Measurements from ENCODE around the gene PRKD2. TPM values are rescaled to one million over a fixed set of nuclear protein-coding genes. Genes with fewer than 3 reads are reported as not detected.
A peak's percentile ranks its signal among the peaks of the same experiment; 100 is the strongest.
"Not testable (repeated sequence)": the region's sequence is repeated elsewhere in the genome, so short reads cannot be mapped to it uniquely, and the experiment has no call there.

The PRKD2 gene
- total RNA-seq, 5 donors from 2014 or later (not counting 1 experiment from before 2014, with no cell fraction given) = 121 to 145 (median 138) TPM

- H3K27me3 Mint-ChIP-seq = no peaks in the 10 kb centered on the region
- H3K9me3 Mint-ChIP-seq = no peaks in the 10 kb centered on the region
- H3K27ac Mint-ChIP-seq = peak overlapping the region; percentile 98
- Histone ChIP-seq H3K4me1 (ENCODE audit: control insufficient read depth in 1 of 2, extremely low read depth in 1 of 2, insufficient read depth in 2 of 2, low read length in 2 of 2) (peaks cover 25 to 64% of the 10 kb centered on the region in 2 experiments), H3K4me3 (ENCODE audit: control insufficient read depth in 1 of 2, extremely low read depth in 1 of 2, low read length in 1 of 2) (peak overlapping the region; percentile 93 to 99), H3K27ac (ENCODE audit: low read length) (peak overlapping the region; percentile 84), H3K36me3 (ENCODE audit: control insufficient read depth in 2 of 2, extremely low read depth in 1 of 2, insufficient read depth in 1 of 2, low read length in 1 of 2) (peaks cover 9 to 11% of the 10 kb centered on the region in 2 donors), H3K9me3 (no peaks in the 10 kb centered on the region), H3K27me3 (replicated peaks in 1 of 2; ENCODE audit: control insufficient read depth in 2 of 2, extremely low read depth in 1 of 2, insufficient read depth in 2 of 2, low read length in 1 of 2) (no peaks in the 10 kb centered on the region)
- no peak for ATAC-seq (replicated peaks in 1 of 4)
- WGBS (ENCODE audit: insufficient coverage) = under 1% methylated on average over 31 of the region's 42 CpGs
- CTCF ChIA-PET = interaction anchor here (0.6 to 4.7 kb wide), 3 partner anchors 13 to 745 kb away, joined by 3 to 19 read pairs (median 4); no protein-coding TSS in a partner anchor
- peak in 1 of 35 experiments; percentile 27 for DNase-seq
- POLR2A ChIA-PET = no interaction called here
- H3K4me1 Mint-ChIP-seq = peaks cover 44 to 58% (median 52%) of the 10 kb centered on the region in 3 donors
- peaks cover 5% of the 10 kb centered on the region for H3K36me3 Mint-ChIP-seq
- peak overlapping the region; percentile 90 to 98 (median 94) for H3K4me3 Mint-ChIP-seq
These were observed 791 bp downstream of the PRKD2 start for GRCh38 chr19:46715975-46716671.

- Mint-ChIP-seq H3K4me3 (peak overlapping the region; percentile 90 to 98 (median 94)), H3K9me3 (no peaks in the 10 kb centered on the region), H3K27ac (peak overlapping the region; percentile 98), H3K4me1 (peaks cover 43 to 63% (median 51%) of the 10 kb centered on the region in 3 donors), H3K36me3 (peaks cover 4% of the 10 kb centered on the region), H3K27me3 (no peaks in the 10 kb centered on the region)
- Histone ChIP-seq H3K36me3 (ENCODE audit: control insufficient read depth in 2 of 2, extremely low read depth in 1 of 2, insufficient read depth in 1 of 2, low read length in 1 of 2) (peaks cover 14 to 15% of the 10 kb centered on the region in 2 donors), H3K4me1 (ENCODE audit: control insufficient read depth in 1 of 2, extremely low read depth in 1 of 2, insufficient read depth in 2 of 2, low read length in 2 of 2) (peaks cover 25 to 69% of the 10 kb centered on the region in 2 experiments), H3K4me3 (ENCODE audit: control insufficient read depth in 1 of 2, extremely low read depth in 1 of 2, low read length in 1 of 2) (peak overlapping the region; percentile 93 to 99), H3K9me3 (no peaks in the 10 kb centered on the region), H3K27ac (ENCODE audit: low read length) (peak overlapping the region; percentile 84), H3K27me3 (replicated peaks in 1 of 2; ENCODE audit: control insufficient read depth in 2 of 2, extremely low read depth in 1 of 2, insufficient read depth in 2 of 2, low read length in 1 of 2) (no peaks in the 10 kb centered on the region)
- DNase-seq = no peak
- POLR2A ChIA-PET = no interaction called here
- 0% methylated on average over 3 of the region's 8 CpGs for whole genome bisulfite sequencing (ENCODE audit: insufficient coverage)
- CTCF ChIA-PET = interaction anchor here in 1 of 2 donors (0.7 to 4.7 kb wide), 2 partner anchors 14 to 745 kb away, joined by 3 to 19 read pairs; no protein-coding TSS in a partner anchor
- ATAC-seq (replicated peaks in 1 of 4) = no peak
These were observed 1.3 kb downstream of the PRKD2 start for GRCh38 chr19:46715620-46715974.

GRCh38 chr19:46714444-46715106 lies 2.3 kb downstream of the PRKD2 start:
- H3K9me3 Mint-ChIP-seq = no peaks in the 10 kb centered on the region
- H3K27me3 Mint-ChIP-seq = no peaks in the 10 kb centered on the region
- peaks cover 25 to 61% of the 10 kb centered on the region in 2 experiments for H3K4me1 ChIP-seq (ENCODE audit: control insufficient read depth in 1 of 2, extremely low read depth in 1 of 2, insufficient read depth in 2 of 2, low read length in 2 of 2)
- H3K4me3 ChIP-seq (ENCODE audit: control insufficient read depth in 1 of 2, extremely low read depth in 1 of 2, low read length in 1 of 2) = peak overlapping the region; percentile 93 to 99
- peak overlapping the region; percentile 90 to 98 (median 94) for H3K4me3 Mint-ChIP-seq
- peaks cover 13 to 17% of the 10 kb centered on the region in 2 donors for H3K36me3 ChIP-seq (ENCODE audit: control insufficient read depth in 2 of 2, extremely low read depth in 1 of 2, insufficient read depth in 1 of 2, low read length in 1 of 2)
- H3K27me3 ChIP-seq (replicated peaks in 1 of 2; ENCODE audit: control insufficient read depth in 2 of 2, extremely low read depth in 1 of 2, insufficient read depth in 2 of 2, low read length in 1 of 2) = no peaks in the 10 kb centered on the region
- peak in 26 of 35 experiments; percentile 51 to 82 (median 66) for DNase-seq
- 0% methylated on average over 2 of the region's 12 CpGs for WGBS (ENCODE audit: insufficient coverage)
- ChIA-PET POLR2A (interaction anchor here (0.6 to 0.9 kb wide), 4 partner anchors 22 to 190 kb away, joined by 3 to 8 read pairs (median 6); partner anchors contain the start of genes DACT3 (in 1 of the 2) and SLC1A5 (in 1 of the 2)), CTCF (interaction anchor here (0.5 to 4.7 kb wide), 15 partner anchors 9 to 1023 kb away, joined by 3 to 19 read pairs (median 5); partner anchors contain the start of genes GNG8 (in 1 of the 2), QPCTL (in 1 of the 2) and SNRPD2 (in 1 of the 2))
- H3K27ac Mint-ChIP-seq = peak overlapping the region; percentile 98
- ATAC-seq (replicated peaks in 1 of 4) = peak; percentile 61 to 69 (median 64)
- H3K27ac ChIP-seq (ENCODE audit: low read length) = peak overlapping the region; percentile 84
- H3K4me1 Mint-ChIP-seq = peaks cover 42 to 61% (median 49%) of the 10 kb centered on the region in 3 donors
- no peaks in the 10 kb centered on the region for H3K9me3 ChIP-seq
- peaks cover 6% of the 10 kb centered on the region for H3K36me3 Mint-ChIP-seq

GRCh38 chr19:46713781-46714443 lies 3.0 kb downstream of the PRKD2 start:
- no peaks in the 10 kb centered on the region for H3K27me3 Mint-ChIP-seq
- Histone ChIP-seq H3K9me3 (no peaks in the 10 kb centered on the region), H3K27ac (ENCODE audit: low read length) (peak overlapping the region; percentile 84), H3K36me3 (ENCODE audit: control insufficient read depth in 2 of 2, extremely low read depth in 1 of 2, insufficient read depth in 1 of 2, low read length in 1 of 2) (peaks cover 17 to 22% of the 10 kb centered on the region in 2 donors), H3K4me1 (ENCODE audit: control insufficient read depth in 1 of 2, extremely low read depth in 1 of 2, insufficient read depth in 2 of 2, low read length in 2 of 2) (peaks cover 25 to 54% of the 10 kb centered on the region in 2 experiments), H3K4me3 (ENCODE audit: control insufficient read depth in 1 of 2, extremely low read depth in 1 of 2, low read length in 1 of 2) (peak overlapping the region; percentile 32 to 93), H3K27me3 (replicated peaks in 1 of 2; ENCODE audit: control insufficient read depth in 2 of 2, extremely low read depth in 1 of 2, insufficient read depth in 2 of 2, low read length in 1 of 2) (no peaks in the 10 kb centered on the region)
- no peaks in the 10 kb centered on the region for H3K9me3 Mint-ChIP-seq
- POLR2A ChIA-PET = interaction anchor here (0.6 to 0.9 kb wide), 5 partner anchors 9 to 189 kb away, joined by 3 to 8 read pairs (median 4); partner anchors contain the start of genes DACT3 (in 1 of the 2) and SLC1A5 (in 1 of the 2)
- DNase-seq (peak; percentile 55 to 84 (median 73)), ATAC-seq (replicated peaks in 1 of 4) (peak; percentile 58 to 66 (median 60))
- peak overlapping the region; percentile 98 for H3K27ac Mint-ChIP-seq
- peak overlapping the region; percentile 90 to 98 (median 94) for H3K4me3 Mint-ChIP-seq
- WGBS (ENCODE audit: insufficient coverage) = 0% methylated on average over 10 of the region's 39 CpGs
- CTCF ChIA-PET = interaction anchor here (0.5 to 4.7 kb wide), 16 partner anchors 9 to 1022 kb away, joined by 3 to 19 read pairs (median 4); partner anchors contain the start of genes GNG8 (in 1 of the 2), QPCTL (in 1 of the 2) and SNRPD2 (in 1 of the 2)
- peaks cover 6% of the 10 kb centered on the region for H3K36me3 Mint-ChIP-seq
- H3K4me1 Mint-ChIP-seq = peaks cover 35 to 54% (median 42%) of the 10 kb centered on the region in 3 donors

- peak overlapping the region; percentile 98 for H3K27ac Mint-ChIP-seq
- POLR2A ChIA-PET; H3K4me3 ChIP-seq (ENCODE audit: control insufficient read depth in 1 of 2, extremely low read depth in 1 of 2, low read length in 1 of 2); H3K27me3 ChIP-seq (replicated peaks in 1 of 2; ENCODE audit: control insufficient read depth in 2 of 2, extremely low read depth in 1 of 2, insufficient read depth in 2 of 2, low read length in 1 of 2); ATAC-seq (replicated peaks in 1 of 4); H3K9me3 ChIP-seq; H3K36me3 Mint-ChIP-seq; DNase-seq; H3K27me3 Mint-ChIP-seq; H3K9me3 Mint-ChIP-seq: not testable (repeated sequence)
- CTCF ChIA-PET = interaction anchor here in 1 of 2 donors (1.2 to 4.7 kb wide), 2 partner anchors 16 to 715 kb away, joined by 3 to 19 read pairs; no protein-coding TSS in a partner anchor
- Histone ChIP-seq H3K27ac (ENCODE audit: low read length) (peak overlapping the region; percentile 84), H3K36me3 (ENCODE audit: control insufficient read depth in 2 of 2, extremely low read depth in 1 of 2, insufficient read depth in 1 of 2, low read length in 1 of 2) (peaks cover 17 to 33% of the 10 kb centered on the region in 2 donors), H3K4me1 (ENCODE audit: control insufficient read depth in 1 of 2, extremely low read depth in 1 of 2, insufficient read depth in 2 of 2, low read length in 2 of 2) (peaks cover 15 to 44% of the 10 kb centered on the region in 2 experiments)
- WGBS (ENCODE audit: insufficient coverage) = no CpG with 5 or more reads among the region's 6 CpGs
- H3K4me3 Mint-ChIP-seq = peak overlapping the region; percentile 90 to 98 (median 94)
- peaks cover 25 to 43% (median 31%) of the 10 kb centered on the region in 3 donors for H3K4me1 Mint-ChIP-seq
These were observed 4.1 kb downstream of the PRKD2 start for GRCh38 chr19:46712768-46713338.

All from T-cell (primary cell).